Uterus (tissue), 4 donors: ENCODE results near the gene TRABD2B. TPM values are rescaled to one million over a fixed set of nuclear protein-coding genes. Genes with fewer than 3 reads are reported as not detected.

ENCODE experiments used
- DNase-seq, 2 donors: peaks; one replicate each; pipeline ENCODE4 v3.0.0-alpha.2; 2019 to 2020
- H3K27ac ChIP-seq, 2 donors: fragments of 200-600 bp; sonication (generic); 1 replicate in 1 of 2; 2 replicates in 1 of 2; pipeline ENCODE4 v1.5.1; 2016 to 2018
- H3K27me3 ChIP-seq, 2 donors: fragments of 200-600 bp; sonication (generic); one replicate each; pipeline ENCODE4 v1.5.1; 2018 to 2019; ENCODE audit warnings: control low read depth in 1 of 2
- H3K36me3 ChIP-seq, 2 donors: fragments of 200-600 bp; sonication (generic); one replicate each; pipeline ENCODE4 v1.5.1; 2019; ENCODE audit warnings: control low read depth in 1 of 2
- H3K4me1 ChIP-seq, 2 donors: fragments of 200-600 bp; sonication (generic); one replicate each; pipeline ENCODE4 v1.5.1; 2018 to 2019; ENCODE audit warnings: control low read depth in 1 of 2
- H3K4me3 ChIP-seq, 2 donors: fragments of 200-600 bp; sonication (generic); 1 replicate in 1 of 2; 2 replicates in 1 of 2; pipeline ENCODE4 v1.5.1; 2018 to 2019; ENCODE audit warnings: mild to moderate bottlenecking in 1 of 2
- H3K9me3 ChIP-seq, 2 donors: fragments of 200-600 bp; sonication (generic); one replicate each; pipeline ENCODE4 v1.5.1; 2019; ENCODE audit warnings: control low read depth in 1 of 2
- POLR2A ChIP-seq, 2 donors: fragments of 450-650 bp; IDR thresholded peaks; one replicate each; pipeline ENCODE4 v1.6.1; 2016; ENCODE audit warnings: antibody characterized with exemption in 2 of 2, mild to moderate bottlenecking in 1 of 2, moderate library complexity in 1 of 2
- intact Hi-C: fragments of 100-400 bp; cut with DNase I; formaldehyde crosslinking; loops from one replicate; pipeline ENCODE4 v1.15.1; 2023; ENCODE audit warnings: low total_unique reads
- total RNA-seq, 4 donors: library from RNA; depleted of rRNA in 3 of 4; stranded (reverse); fragments of >200 nt in 3 of 4; gene quantifications; one replicate each; pipeline versions ENCODE4 v1.1.0 to v1.2.4, GENCODE V29; 2014 to 2023
- TF ChIP-seq, protein P1 (sequence below), 4 experiments: fragments of 200-600 bp in 2 of 4; fragments of 450-650 bp in 2 of 4; sonication (generic) in 2 of 4; IDR thresholded peaks; one replicate each; pipeline ENCODE4 v1.5.1; 2016 to 2019; ENCODE audit warnings: antibody characterized with exemption in 4 of 4, mild to moderate bottlenecking in 2 of 4, moderate library complexity in 1 of 4
- donor health status: DM: yes; HTN: yes; CAD: no.

TRABD2B gene
- total RNA-seq, 4 donors from 2014 or later: under 0.01 to 1.6 (median 1.0) TPM

DNA sequence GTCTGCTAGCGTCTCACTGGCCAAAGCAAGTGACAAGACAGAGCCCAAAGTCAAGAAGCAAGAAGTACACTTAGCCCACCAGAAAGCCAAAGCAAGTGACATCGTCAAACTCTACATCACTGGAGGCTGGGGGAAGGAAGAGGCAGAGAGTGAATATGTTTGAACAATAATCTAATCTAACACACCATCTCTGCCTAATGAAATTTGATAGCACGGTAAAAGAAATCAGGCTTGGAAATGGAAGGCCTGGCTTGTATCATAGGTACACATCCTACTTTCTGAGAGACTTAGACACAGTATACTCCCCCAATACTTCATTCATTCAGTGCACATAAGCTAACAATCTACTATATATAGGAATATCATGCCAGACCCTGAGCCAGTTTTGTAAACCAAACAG is 26.3 kb downstream of the TRABD2B start:
- Histone ChIP-seq H3K27ac (no peak overlapping the region), H3K9me3 (no peaks in the 10 kb centered on the region), H3K36me3 (no peaks in the 10 kb centered on the region), H3K4me1 (no peaks in the 10 kb centered on the region), H3K4me3 (no peak overlapping the region), H3K27me3 (no peaks in the 10 kb centered on the region)
- intact Hi-C loops: no loop called here
- no peak for TF ChIP-seq POLR2A (IDR thresholded peaks at IDR 0.05)
- TF ChIP-seq, protein P1, sequence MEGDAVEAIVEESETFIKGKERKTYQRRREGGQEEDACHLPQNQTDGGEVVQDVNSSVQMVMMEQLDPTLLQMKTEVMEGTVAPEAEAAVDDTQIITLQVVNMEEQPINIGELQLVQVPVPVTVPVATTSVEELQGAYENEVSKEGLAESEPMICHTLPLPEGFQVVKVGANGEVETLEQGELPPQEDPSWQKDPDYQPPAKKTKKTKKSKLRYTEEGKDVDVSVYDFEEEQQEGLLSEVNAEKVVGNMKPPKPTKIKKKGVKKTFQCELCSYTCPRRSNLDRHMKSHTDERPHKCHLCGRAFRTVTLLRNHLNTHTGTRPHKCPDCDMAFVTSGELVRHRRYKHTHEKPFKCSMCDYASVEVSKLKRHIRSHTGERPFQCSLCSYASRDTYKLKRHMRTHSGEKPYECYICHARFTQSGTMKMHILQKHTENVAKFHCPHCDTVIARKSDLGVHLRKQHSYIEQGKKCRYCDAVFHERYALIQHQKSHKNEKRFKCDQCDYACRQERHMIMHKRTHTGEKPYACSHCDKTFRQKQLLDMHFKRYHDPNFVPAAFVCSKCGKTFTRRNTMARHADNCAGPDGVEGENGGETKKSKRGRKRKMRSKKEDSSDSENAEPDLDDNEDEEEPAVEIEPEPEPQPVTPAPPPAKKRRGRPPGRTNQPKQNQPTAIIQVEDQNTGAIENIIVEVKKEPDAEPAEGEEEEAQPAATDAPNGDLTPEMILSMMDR (IDR thresholded peaks at IDR 0.05): no peak
- no peak for DNase-seq

DNA sequence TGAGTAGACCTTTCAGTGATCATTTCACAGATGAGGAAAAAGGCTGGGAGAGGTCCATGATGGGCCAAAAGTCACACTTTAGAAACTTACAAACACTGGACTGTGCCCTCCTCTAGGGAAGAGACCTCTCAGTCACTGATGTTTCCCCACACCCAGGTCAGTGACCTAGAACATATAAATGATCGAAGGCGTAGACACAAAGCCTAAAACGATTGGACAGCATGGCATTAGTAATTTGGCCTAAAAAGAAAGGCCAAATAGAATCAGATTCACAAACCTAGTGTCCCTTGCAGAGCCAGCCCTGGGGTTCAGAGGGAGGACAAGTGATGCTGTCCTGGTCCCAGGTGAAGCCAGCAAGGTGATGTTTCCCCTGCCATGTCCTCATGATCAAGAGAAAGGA is 27.7 kb downstream of the TRABD2B start:
- no peak overlapping the region for H3K27ac ChIP-seq
- no peaks in the 10 kb centered on the region for H3K27me3 ChIP-seq
- no peaks in the 10 kb centered on the region for H3K9me3 ChIP-seq
- TF ChIP-seq POLR2A (IDR thresholded peaks at IDR 0.05): no peak
- TF ChIP-seq, protein P1 (IDR thresholded peaks at IDR 0.05): no peak
- H3K4me1 ChIP-seq: no peaks in the 10 kb centered on the region
- H3K36me3 ChIP-seq: no peaks in the 10 kb centered on the region
- H3K4me3 ChIP-seq: no peak overlapping the region
- DNase-seq: no peak
- intact Hi-C loops: no loop called here

DNA sequence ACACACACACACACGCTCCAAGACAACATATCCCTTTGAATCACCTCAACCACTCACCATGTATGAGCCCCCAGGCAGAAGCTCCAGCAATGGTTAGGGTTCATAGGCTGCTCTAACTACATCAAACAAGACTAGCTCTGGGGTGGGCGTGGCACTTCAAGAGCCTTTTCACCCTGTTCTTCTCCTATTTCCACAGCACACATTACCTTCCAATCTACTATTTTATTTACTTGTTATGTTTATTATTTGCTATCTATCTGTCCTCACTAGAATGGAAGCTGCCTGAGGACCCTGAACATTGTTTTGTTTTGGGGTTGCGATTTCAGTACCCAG is 28.7 kb downstream of the TRABD2B start:
- Histone ChIP-seq H3K9me3 (no peaks in the 10 kb centered on the region), H3K27ac (no peak overlapping the region), H3K4me3 (no peak overlapping the region), H3K4me1 (no peaks in the 10 kb centered on the region), H3K27me3 (no peaks in the 10 kb centered on the region), H3K36me3 (no peaks in the 10 kb centered on the region)
- TF ChIP-seq POLR2A (IDR thresholded peaks at IDR 0.05): no peak
- TF ChIP-seq, protein P1 (IDR thresholded peaks at IDR 0.05): no peak
- DNase-seq: no peak
- intact Hi-C loops: no loop called here

DNA sequence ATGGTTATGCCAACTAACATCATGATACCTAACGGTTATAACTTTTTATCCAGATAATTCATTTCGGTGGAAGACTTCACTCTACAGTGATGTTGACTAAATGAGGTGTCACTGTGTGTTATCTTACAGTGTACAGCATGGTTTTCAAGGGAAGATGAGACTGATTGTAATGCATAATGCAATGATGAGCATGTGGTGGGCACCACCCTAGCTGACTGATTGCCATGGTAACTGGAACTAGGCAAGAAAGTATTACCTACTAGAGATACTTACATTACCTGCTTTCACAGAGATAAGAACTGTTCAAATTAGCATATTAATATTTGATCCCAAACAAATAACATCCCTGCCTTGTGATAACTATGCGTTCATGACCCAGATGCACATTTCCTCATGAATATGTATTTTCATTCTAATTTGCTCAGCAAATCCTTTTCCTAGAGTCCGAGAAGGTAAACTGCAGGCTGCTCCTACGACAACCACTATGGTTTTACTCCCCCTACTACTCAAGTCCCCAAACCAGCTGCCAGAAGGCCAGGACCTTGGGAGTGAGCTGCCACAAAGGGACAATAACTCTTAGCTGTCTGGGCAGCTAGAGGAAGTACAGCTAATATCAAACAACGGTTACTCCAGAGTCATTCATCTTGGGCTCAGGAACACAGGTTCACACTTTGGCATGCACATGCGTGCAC is 29.2 kb downstream of the TRABD2B start:
- no peak overlapping the region for H3K4me3 ChIP-seq
- TF ChIP-seq, protein P1 (IDR thresholded peaks at IDR 0.05): no peak
- TF ChIP-seq POLR2A (IDR thresholded peaks at IDR 0.05): no peak
- intact Hi-C loops: no loop called here

DNA sequence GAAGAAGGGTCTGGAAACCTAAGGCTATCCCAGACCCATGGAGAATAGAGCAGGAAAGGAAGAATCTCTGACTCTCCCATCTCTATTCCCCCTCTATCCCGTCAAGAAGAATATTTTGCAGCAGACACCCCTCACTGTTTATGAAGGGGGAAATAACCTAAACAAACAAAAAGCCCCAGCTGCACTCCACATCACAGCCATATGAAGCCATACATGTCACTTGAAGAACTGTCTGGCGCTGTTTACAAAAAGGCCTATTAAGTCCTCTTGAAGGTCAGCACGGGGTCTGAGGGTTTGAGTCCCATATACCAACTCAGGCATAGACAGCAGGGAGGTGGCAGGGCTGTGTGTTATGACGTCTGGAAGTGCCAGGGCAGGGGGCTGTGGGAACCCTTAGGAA is 31.4 kb downstream of the TRABD2B start:
- Histone ChIP-seq H3K36me3 (no peaks in the 10 kb centered on the region), H3K27me3 (no peaks in the 10 kb centered on the region), H3K9me3 (no peaks in the 10 kb centered on the region), H3K4me3 (no peak overlapping the region), H3K27ac (no peak overlapping the region), H3K4me1 (no peaks in the 10 kb centered on the region)
- intact Hi-C loops: no loop called here
- DNase-seq: no peak
- TF ChIP-seq, protein P1 (IDR thresholded peaks at IDR 0.05): no peak
- TF ChIP-seq POLR2A (IDR thresholded peaks at IDR 0.05): no peak

More for the DNA sequence above, 29.2 kb downstream of the TRABD2B start:
- no peaks in the 10 kb centered on the region for H3K9me3 ChIP-seq
- DNase-seq: no peak
- H3K27ac ChIP-seq: no peak overlapping the region
- no peaks in the 10 kb centered on the region for H3K27me3 ChIP-seq
- no peaks in the 10 kb centered on the region for H3K4me1 ChIP-seq
- no peaks in the 10 kb centered on the region for H3K36me3 ChIP-seq
